WI38 (cell line): ENCODE measurements around the gene MAN2B1.
"Not testable (repeated sequence)": the region's sequence is repeated elsewhere in the genome, so short reads cannot be mapped to it uniquely, and the experiment has no call there.

Source experiments
- H3K4me3 ChIP-seq: 2 replicates; pipeline ENCODE4 v1.5.1; 2011; ENCODE audit warnings: low read depth, mild to moderate bottlenecking, control low read depth, low read length
- TF ChIP-seq, protein P1 (sequence below): IDR thresholded peaks from 2 replicates; pipeline ENCODE4 v1.5.1; 2012; ENCODE audit warnings: low read depth, mild to moderate bottlenecking, control low read depth, low read length

The MAN2B1 gene

GRCh38 chr19:12646551-12646950 is 20.0 kb downstream of the MAN2B1 start:
- TF ChIP-seq, protein P1, sequence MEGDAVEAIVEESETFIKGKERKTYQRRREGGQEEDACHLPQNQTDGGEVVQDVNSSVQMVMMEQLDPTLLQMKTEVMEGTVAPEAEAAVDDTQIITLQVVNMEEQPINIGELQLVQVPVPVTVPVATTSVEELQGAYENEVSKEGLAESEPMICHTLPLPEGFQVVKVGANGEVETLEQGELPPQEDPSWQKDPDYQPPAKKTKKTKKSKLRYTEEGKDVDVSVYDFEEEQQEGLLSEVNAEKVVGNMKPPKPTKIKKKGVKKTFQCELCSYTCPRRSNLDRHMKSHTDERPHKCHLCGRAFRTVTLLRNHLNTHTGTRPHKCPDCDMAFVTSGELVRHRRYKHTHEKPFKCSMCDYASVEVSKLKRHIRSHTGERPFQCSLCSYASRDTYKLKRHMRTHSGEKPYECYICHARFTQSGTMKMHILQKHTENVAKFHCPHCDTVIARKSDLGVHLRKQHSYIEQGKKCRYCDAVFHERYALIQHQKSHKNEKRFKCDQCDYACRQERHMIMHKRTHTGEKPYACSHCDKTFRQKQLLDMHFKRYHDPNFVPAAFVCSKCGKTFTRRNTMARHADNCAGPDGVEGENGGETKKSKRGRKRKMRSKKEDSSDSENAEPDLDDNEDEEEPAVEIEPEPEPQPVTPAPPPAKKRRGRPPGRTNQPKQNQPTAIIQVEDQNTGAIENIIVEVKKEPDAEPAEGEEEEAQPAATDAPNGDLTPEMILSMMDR, result no peak
- no peak overlapping the region for H3K4me3 ChIP-seq

DNA sequence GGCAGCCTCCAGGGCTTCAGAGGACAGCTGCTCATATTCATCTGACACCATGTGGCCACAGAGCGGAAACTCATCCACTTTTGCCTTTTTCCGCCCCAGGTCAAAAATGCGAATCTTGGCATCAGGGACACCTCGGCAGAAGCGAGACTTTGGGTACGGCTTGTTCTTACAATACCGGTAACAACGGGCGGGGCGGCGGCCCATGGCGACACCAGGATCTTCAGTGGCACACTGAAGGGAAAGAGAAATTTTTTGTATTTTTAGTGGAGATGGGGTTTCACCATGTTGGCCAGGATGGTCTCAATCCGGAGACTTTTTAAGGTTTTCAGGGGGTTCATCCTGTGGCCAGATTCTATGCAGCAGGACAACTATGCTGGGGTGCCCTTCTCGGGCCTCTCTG is 22.8 kb downstream of the MAN2B1 start:
- not testable (repeated sequence) for H3K4me3 ChIP-seq

GRCh38 chr19:12642506-12642905 is 24.0 kb downstream of the MAN2B1 start:
- TF ChIP-seq, protein P1, result no peak

DNA sequence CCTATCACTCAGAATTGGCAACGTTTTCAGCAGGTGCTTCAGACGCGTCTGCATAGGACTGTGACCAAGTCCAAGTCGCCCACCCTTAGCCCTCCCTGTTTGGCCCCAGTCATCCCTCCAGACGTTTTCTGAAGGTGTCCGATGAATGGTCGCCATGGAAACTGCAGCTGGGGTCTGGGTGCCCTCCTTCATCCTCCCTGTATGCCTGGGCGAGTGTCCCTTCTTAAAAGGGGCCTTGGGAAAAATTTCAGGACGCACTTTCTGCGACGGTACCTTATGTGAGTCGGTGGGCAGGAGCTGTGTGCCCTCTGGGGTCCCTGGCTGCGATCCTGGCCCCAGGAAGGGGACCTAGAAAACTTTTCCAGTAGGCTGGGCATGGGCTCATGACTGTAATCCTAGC is 25.1 kb downstream of the MAN2B1 start:
- H3K4me3 ChIP-seq, result no peak overlapping the region
- TF ChIP-seq, protein P1, result no peak

More at GRCh38 chr19:12642506-12642905, 24.0 kb downstream of the MAN2B1 start:
- H3K4me3 ChIP-seq, result no peak overlapping the region

GRCh38 chr19:12639901-12640613 is 26.5 kb downstream of the MAN2B1 start:
- H3K4me3 ChIP-seq, result no peak overlapping the region
- TF ChIP-seq, protein P1, result peak; percentile 68

- TF ChIP-seq, protein P1, result no peak
- no peak overlapping the region for H3K4me3 ChIP-seq
These were observed 27.8 kb downstream of the MAN2B1 start for GRCh38 chr19:12638611-12639182.

DNA sequence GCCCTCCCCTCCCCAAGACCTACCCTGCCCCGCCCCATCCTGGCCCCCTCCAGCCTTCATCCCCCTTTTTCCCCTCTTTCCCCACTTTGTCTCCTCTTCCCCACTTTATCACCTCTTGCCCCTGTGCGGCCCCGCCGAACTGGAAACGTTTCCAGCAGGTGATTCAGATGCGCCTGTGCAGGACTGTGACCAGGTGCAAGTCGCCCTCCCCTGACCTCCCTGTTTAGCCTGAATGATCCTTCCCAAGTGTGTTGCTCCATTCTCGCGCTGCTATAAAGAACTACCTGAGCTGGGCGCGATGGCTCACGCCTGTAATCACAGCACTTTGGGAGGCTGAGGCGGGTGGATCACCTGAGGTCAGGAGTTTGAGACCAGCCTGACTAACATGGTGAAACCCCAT is 29.9 kb downstream of the MAN2B1 start:
- no peak overlapping the region for H3K4me3 ChIP-seq
- TF ChIP-seq, protein P1, result no peak

- H3K4me3 ChIP-seq, result no peak overlapping the region
- TF ChIP-seq, protein P1, result no peak
These were observed 37.3 kb downstream of the MAN2B1 start for GRCh38 chr19:12629215-12629614.
